H9 (cell line): Measurements from ENCODE around the gene THSD1. TPM values are rescaled to one million over a fixed set of nuclear protein-coding genes. Genes with fewer than 3 reads are reported as not detected.

Experiments used
- DNase-seq: peaks from one replicate; pipeline ENCODE4 v3.0.0-alpha.2; 2017
- H2AFZ ChIP-seq: one replicate; pipeline ENCODE4 v1.6.1; 2013; ENCODE audit warnings: mild to moderate bottlenecking, low read length, control low read depth, moderate library complexity
- H2AK5ac ChIP-seq: 2 replicates; pipeline ENCODE4 v1.6.1; 2013; ENCODE audit warnings: low read length, control low read depth, mixed read lengths; ENCODE audit not compliant: insufficient read length
- H2BK120ac ChIP-seq: one replicate; pipeline ENCODE4 v1.6.1; 2013; ENCODE audit warnings: low read depth, mild to moderate bottlenecking, low read length, control low read depth, inconsistent platforms; ENCODE audit not compliant: poor library complexity, severe bottlenecking
- H2BK12ac ChIP-seq: 2 replicates; pipeline ENCODE4 v1.6.1; 2013; ENCODE audit warnings: low read length, control low read depth, mixed read lengths, low read depth; ENCODE audit not compliant: insufficient read length
- H2BK15ac ChIP-seq: 2 replicates; pipeline ENCODE4 v1.6.1; 2013; ENCODE audit warnings: low read depth, low read length, control low read depth
- H2BK20ac ChIP-seq: one replicate; pipeline ENCODE4 v1.6.1; 2013; ENCODE audit warnings: low read depth, mild to moderate bottlenecking, low read length, control low read depth, inconsistent platforms; ENCODE audit not compliant: poor library complexity, severe bottlenecking
- H2BK5ac ChIP-seq: 2 replicates; pipeline ENCODE4 v1.6.1; 2013; ENCODE audit warnings: low read length, control low read depth, mixed read lengths; ENCODE audit not compliant: insufficient read length
- H3K14ac ChIP-seq: 2 replicates; pipeline ENCODE4 v1.6.1; 2013; ENCODE audit warnings: low read length, control low read depth; ENCODE audit not compliant: insufficient read depth
- H3K18ac ChIP-seq: 2 replicates; pipeline ENCODE4 v1.6.1; 2013; ENCODE audit warnings: low read depth, mild to moderate bottlenecking, mixed read lengths, low read length, control low read depth; ENCODE audit not compliant: insufficient read length
- H3K23ac ChIP-seq: 2 replicates; pipeline ENCODE4 v1.6.1; 2013; ENCODE audit warnings: low read length, control low read depth, mixed read lengths, low read depth; ENCODE audit not compliant: insufficient read length
- H3K23me2 ChIP-seq: 2 replicates; pipeline ENCODE4 v1.6.1; 2013; ENCODE audit warnings: low read depth, mild to moderate bottlenecking, mixed read lengths, low read length, control low read depth; ENCODE audit not compliant: insufficient read length, poor library complexity, severe bottlenecking
- H3K27ac ChIP-seq: 2 replicates; pipeline ENCODE4 v1.5.1; 2013; ENCODE audit warnings: low read length, control low read depth, mixed read lengths, low read depth; ENCODE audit not compliant: insufficient read length
- H3K27me3 ChIP-seq: 2 replicates; pipeline ENCODE4 v1.6.1; 2013; ENCODE audit warnings: low read length, control low read depth, inconsistent platforms; ENCODE audit not compliant: insufficient read depth
- H3K4ac ChIP-seq: 2 replicates; pipeline ENCODE4 v1.6.1; 2013; ENCODE audit warnings: low read depth, mild to moderate bottlenecking, control low read depth, inconsistent platforms, low read length, moderate library complexity
- H3K4me1 ChIP-seq: 2 replicates; pipeline ENCODE4 v1.6.1; 2013; ENCODE audit warnings: low read length, control low read depth, inconsistent platforms; ENCODE audit not compliant: insufficient read depth
- H3K4me2 ChIP-seq: 2 replicates; pipeline ENCODE4 v1.6.1; 2013; ENCODE audit warnings: low read length, control low read depth, mixed read lengths; ENCODE audit not compliant: insufficient read length, insufficient read depth
- H3K56ac ChIP-seq: 2 replicates; pipeline ENCODE4 v1.6.1; 2013; ENCODE audit warnings: low read depth, mild to moderate bottlenecking, mixed read lengths, low read length, control low read depth; ENCODE audit not compliant: insufficient read length
- H3K79me1 ChIP-seq: 2 replicates; pipeline ENCODE4 v1.6.1; 2013; ENCODE audit warnings: low read depth, mild to moderate bottlenecking, moderate library complexity, low read length, control low read depth, inconsistent platforms; ENCODE audit not compliant: insufficient read depth, poor library complexity, severe bottlenecking
- H3K79me2 ChIP-seq: 2 replicates; pipeline ENCODE4 v1.6.1; 2013; ENCODE audit warnings: low read length, control low read depth, inconsistent platforms; ENCODE audit not compliant: insufficient read depth
- H3K9ac ChIP-seq: 2 replicates; pipeline ENCODE4 v1.6.1; 2013; ENCODE audit warnings: low read length, control low read depth, mixed read lengths; ENCODE audit not compliant: insufficient read length; ENCODE audit errors: extremely low read depth
- H3K9me3 ChIP-seq: one replicate; pipeline ENCODE4 v1.6.1; 2013; ENCODE audit warnings: low read depth, low read length, inconsistent platforms; ENCODE audit not compliant: control insufficient read depth
- H3T11ph ChIP-seq: one replicate; pipeline ENCODE4 v1.6.1; 2013; ENCODE audit warnings: mild to moderate bottlenecking, low read length, control low read depth, inconsistent platforms
- H4K20me1 ChIP-seq: one replicate; pipeline ENCODE4 v1.6.1; 2013; ENCODE audit not compliant: control insufficient read depth, insufficient read length, insufficient read depth
- H4K5ac ChIP-seq: 2 replicates; pipeline ENCODE4 v1.6.1; 2013; ENCODE audit warnings: low read depth, mild to moderate bottlenecking, mixed read lengths, low read length, control low read depth; ENCODE audit not compliant: insufficient read length
- H4K8ac ChIP-seq: replicated peaks from 2 replicates; pipeline ENCODE4 v1.6.1; 2013; ENCODE audit warnings: low read length, control low read depth, mixed read lengths, low read depth; ENCODE audit not compliant: insufficient read length
- H4K91ac ChIP-seq: 2 replicates; pipeline ENCODE4 v1.6.1; 2013; ENCODE audit warnings: low read depth, mild to moderate bottlenecking, moderate library complexity, mixed read lengths, low read length, control low read depth; ENCODE audit not compliant: insufficient read length
- H3K27ac Mint-ChIP-seq, 3 experiments: 2 replicates in 2 of 3; 3 replicates in 1 of 3; pipeline ENCODE4 v1.8.0; 2020 to 2021; ENCODE audit warnings: mixed read lengths in 3 of 3, mild to moderate bottlenecking in 1 of 3, moderate library complexity in 1 of 3
- H3K27me3 Mint-ChIP-seq: 2 replicates; pipeline ENCODE4 v1.8.0; 2021; ENCODE audit warnings: low read depth, mild to moderate bottlenecking, moderate library complexity, mixed read lengths
- H3K36me3 Mint-ChIP-seq, 3 experiments: 2 replicates in 2 of 3; 3 replicates in 1 of 3; pipeline ENCODE4 v1.8.0; 2020 to 2021; ENCODE audit warnings: low read depth in 3 of 3, mixed read lengths in 3 of 3; ENCODE audit not compliant: insufficient read depth in 1 of 3
- H3K4me1 Mint-ChIP-seq, 2 experiments: 2 replicates each; pipeline ENCODE4 v1.8.0; 2020; ENCODE audit warnings: mixed read lengths in 2 of 2
- H3K4me3 Mint-ChIP-seq, 2 experiments: 2 replicates in 1 of 2; 3 replicates in 1 of 2; pipeline ENCODE4 v1.8.0; 2020 to 2021; ENCODE audit warnings: mild to moderate bottlenecking in 2 of 2, mixed read lengths in 2 of 2, moderate library complexity in 1 of 2
- H3K9me3 Mint-ChIP-seq, 2 experiments: 2 replicates in 1 of 2; 3 replicates in 1 of 2; pipeline ENCODE4 v1.8.0; 2020; ENCODE audit warnings: mild to moderate bottlenecking in 2 of 2, mixed read lengths in 2 of 2, moderate library complexity in 1 of 2
- WGBS: extraction: QIAGEN DNeasy Blood & Tissue Kit; methylation state at CpG from one replicate; pipeline ENCODE4 v1.1.7; 2013; ENCODE audit warnings: missing lambda C conversion rate, low lambda C conversion rate, mixed read lengths; ENCODE audit not compliant: insufficient read length; ENCODE audit errors: extremely low coverage; 5-methylcytosine and 5-hydroxymethylcytosine counted together
- total RNA-seq: library from RNA; stranded (reverse); gene quantifications from 2 replicates; pipeline ENCODE4 v1.2.1, GENCODE V29; 2021
- TF ChIP-seq, protein P1 (sequence below): fragments of 200-600 bp; sonication (generic); conservative IDR thresholded peaks from 3 replicates; pipeline ENCODE4 v1.8.0; 2021; ENCODE audit warnings: antibody characterized with exemption, mild to moderate bottlenecking

Gene THSD1
- total RNA-seq, 1 experiment from 2014 or later: 0.22 TPM

DNA sequence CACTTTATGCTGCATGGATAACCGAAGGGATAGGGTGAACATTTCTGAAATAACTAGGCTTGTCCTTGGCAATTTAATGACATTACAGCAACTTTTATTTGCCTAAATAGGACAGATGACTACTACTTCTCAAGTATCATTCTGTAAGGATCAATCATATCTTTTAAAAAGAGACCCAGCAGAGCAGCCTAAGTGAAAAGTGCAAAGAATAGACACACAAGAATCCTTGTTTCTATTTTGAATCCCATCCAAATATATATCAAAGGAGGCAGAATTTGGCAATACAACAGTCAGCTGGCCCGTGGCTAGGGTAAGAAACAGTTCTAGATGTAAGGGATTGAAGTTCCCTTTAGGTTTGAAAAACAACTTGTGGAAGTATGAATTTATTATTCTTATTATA lies 6.9 kb downstream of the THSD1 start:
- Histone ChIP-seq H2BK5ac (no peak overlapping the region), H2BK120ac (no peak overlapping the region), H3K79me2 (no peaks in the 10 kb centered on the region), H2BK15ac (no peak overlapping the region), H3K27ac (no peak overlapping the region), H3K23ac (no peak overlapping the region), H3K4me2 (no peak overlapping the region), H3K23me2 (no peaks in the 10 kb centered on the region), H4K91ac (no peak overlapping the region), H3K9me3 (no peaks in the 10 kb centered on the region), H3K4ac (no peak overlapping the region), H4K20me1 (no peaks in the 10 kb centered on the region), H2BK20ac (no peak overlapping the region), H4K8ac (no peak overlapping the region), H2AFZ (no peak overlapping the region), H3K27me3 (no peaks in the 10 kb centered on the region), H3K14ac (no peak overlapping the region), H3K56ac (no peak overlapping the region), H3T11ph (no peak overlapping the region), H2AK5ac (no peak overlapping the region), H3K79me1 (no peaks in the 10 kb centered on the region), H3K18ac (no peak overlapping the region), H2BK12ac (no peak overlapping the region), H3K4me1 (no peaks in the 10 kb centered on the region), H4K5ac (no peak overlapping the region), H3K9ac (no peak overlapping the region)
- Mint-ChIP-seq H3K27me3 (peaks cover 12% of the 10 kb centered on the region), H3K27ac (no peak overlapping the region), H3K4me1 (no peaks in the 10 kb centered on the region), H3K36me3 (no peaks in the 10 kb centered on the region), H3K9me3 (no peaks in the 10 kb centered on the region), H3K4me3 (no peak overlapping the region)
- TF ChIP-seq, protein P1, sequence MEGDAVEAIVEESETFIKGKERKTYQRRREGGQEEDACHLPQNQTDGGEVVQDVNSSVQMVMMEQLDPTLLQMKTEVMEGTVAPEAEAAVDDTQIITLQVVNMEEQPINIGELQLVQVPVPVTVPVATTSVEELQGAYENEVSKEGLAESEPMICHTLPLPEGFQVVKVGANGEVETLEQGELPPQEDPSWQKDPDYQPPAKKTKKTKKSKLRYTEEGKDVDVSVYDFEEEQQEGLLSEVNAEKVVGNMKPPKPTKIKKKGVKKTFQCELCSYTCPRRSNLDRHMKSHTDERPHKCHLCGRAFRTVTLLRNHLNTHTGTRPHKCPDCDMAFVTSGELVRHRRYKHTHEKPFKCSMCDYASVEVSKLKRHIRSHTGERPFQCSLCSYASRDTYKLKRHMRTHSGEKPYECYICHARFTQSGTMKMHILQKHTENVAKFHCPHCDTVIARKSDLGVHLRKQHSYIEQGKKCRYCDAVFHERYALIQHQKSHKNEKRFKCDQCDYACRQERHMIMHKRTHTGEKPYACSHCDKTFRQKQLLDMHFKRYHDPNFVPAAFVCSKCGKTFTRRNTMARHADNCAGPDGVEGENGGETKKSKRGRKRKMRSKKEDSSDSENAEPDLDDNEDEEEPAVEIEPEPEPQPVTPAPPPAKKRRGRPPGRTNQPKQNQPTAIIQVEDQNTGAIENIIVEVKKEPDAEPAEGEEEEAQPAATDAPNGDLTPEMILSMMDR: no peak
- no peak for DNase-seq
- no CpG with 5 or more reads among the region's 2 CpGs for WGBS
